ENCODE measurements around the gene C11orf91.
"Not testable (repeated sequence)": the region's sequence is repeated elsewhere in the genome, so short reads cannot be mapped to it uniquely, and the experiment has no call there.

The C11orf91 gene

GRCh38 chr11:33730716-33731115 lies 30.1 kb upstream of the C11orf91 start:
- no peak overlapping the region for H3K4me3 ChIP-seq (ENCODE audit: control insufficient read depth, low read depth, low read length)
- DNase-seq (ENCODE audit: low read depth) = no peak
- TF ChIP-seq, protein P1, sequence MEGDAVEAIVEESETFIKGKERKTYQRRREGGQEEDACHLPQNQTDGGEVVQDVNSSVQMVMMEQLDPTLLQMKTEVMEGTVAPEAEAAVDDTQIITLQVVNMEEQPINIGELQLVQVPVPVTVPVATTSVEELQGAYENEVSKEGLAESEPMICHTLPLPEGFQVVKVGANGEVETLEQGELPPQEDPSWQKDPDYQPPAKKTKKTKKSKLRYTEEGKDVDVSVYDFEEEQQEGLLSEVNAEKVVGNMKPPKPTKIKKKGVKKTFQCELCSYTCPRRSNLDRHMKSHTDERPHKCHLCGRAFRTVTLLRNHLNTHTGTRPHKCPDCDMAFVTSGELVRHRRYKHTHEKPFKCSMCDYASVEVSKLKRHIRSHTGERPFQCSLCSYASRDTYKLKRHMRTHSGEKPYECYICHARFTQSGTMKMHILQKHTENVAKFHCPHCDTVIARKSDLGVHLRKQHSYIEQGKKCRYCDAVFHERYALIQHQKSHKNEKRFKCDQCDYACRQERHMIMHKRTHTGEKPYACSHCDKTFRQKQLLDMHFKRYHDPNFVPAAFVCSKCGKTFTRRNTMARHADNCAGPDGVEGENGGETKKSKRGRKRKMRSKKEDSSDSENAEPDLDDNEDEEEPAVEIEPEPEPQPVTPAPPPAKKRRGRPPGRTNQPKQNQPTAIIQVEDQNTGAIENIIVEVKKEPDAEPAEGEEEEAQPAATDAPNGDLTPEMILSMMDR (conservative IDR thresholded peaks at IDR 0.05; ENCODE audit: control insufficient read depth, insufficient read depth, low read depth, low read length) = no peak

GRCh38 chr11:33729072-33729664 lies 28.5 kb upstream of the C11orf91 start:
- DNase-seq (ENCODE audit: low read depth); H3K4me3 ChIP-seq (ENCODE audit: control insufficient read depth, low read depth, low read length): not testable (repeated sequence)

DNA sequence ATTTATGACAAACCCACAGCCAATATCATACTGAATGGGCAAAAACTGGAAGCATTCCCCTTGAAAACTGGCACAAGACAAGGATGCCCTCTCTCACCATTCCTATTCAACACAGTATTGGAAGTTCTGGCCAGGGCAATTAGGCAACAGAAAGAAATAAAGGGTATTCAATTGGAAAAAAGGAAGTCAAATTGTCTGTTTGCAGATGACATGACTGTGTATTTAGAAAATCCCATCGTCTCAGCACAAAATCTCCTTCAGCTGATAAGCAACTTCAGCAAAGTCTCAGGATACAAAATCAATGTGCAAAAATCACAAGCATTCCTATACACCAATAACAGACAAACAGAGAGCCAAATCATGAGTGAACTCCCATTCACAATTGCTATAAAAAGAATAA lies 26.9 kb upstream of the C11orf91 start:
- not testable (repeated sequence) for DNase-seq (ENCODE audit: low read depth); H3K4me3 ChIP-seq (ENCODE audit: control insufficient read depth, low read depth, low read length)

GRCh38 chr11:33725496-33725895 lies 24.9 kb upstream of the C11orf91 start:
- no peak overlapping the region for H3K4me3 ChIP-seq (ENCODE audit: control insufficient read depth, low read depth, low read length)
- no peak for DNase-seq (ENCODE audit: low read depth)
- TF ChIP-seq, protein P1 (conservative IDR thresholded peaks at IDR 0.05; ENCODE audit: control insufficient read depth, insufficient read depth, low read depth, low read length) = no peak

DNA sequence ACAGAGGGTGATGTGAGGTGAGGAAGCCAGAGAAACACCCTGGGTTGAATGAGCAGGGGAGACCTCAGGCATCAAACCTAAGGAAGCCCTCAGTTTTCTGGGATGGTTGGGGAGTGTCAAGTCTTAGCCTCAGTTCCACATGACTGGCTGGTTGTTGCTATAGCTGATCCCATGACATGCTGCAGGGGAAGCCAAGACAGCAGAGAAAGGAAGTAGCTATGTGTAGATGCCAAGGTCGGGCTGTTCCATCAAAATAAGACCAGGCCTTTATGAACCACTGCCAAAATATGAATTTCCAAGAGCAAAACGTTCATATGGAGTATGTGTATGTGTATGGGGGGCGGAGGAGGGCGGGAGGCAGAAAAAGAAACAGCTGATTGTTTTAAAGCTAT lies 24.0 kb upstream of the C11orf91 start:
- no peak overlapping the region for H3K4me3 ChIP-seq (ENCODE audit: control insufficient read depth, low read depth, low read length)
- DNase-seq (ENCODE audit: low read depth) = peak; percentile 77

GRCh38 chr11:33723238-33723881 lies 22.7 kb upstream of the C11orf91 start:
- DNase-seq (ENCODE audit: low read depth) = peak; percentile 99
- no peak overlapping the region for H3K4me3 ChIP-seq (ENCODE audit: control insufficient read depth, low read depth, low read length)
- TF ChIP-seq, protein P1 (conservative IDR thresholded peaks at IDR 0.05; ENCODE audit: control insufficient read depth, insufficient read depth, low read depth, low read length) = no peak

More for the DNA sequence above, 24.0 kb upstream of the C11orf91 start:
- TF ChIP-seq, protein P1 (conservative IDR thresholded peaks at IDR 0.05; ENCODE audit: control insufficient read depth, insufficient read depth, low read depth, low read length) = no peak

GRCh38 chr11:33722590-33723234 lies 22.1 kb upstream of the C11orf91 start:
- TF ChIP-seq, protein P1 (conservative IDR thresholded peaks at IDR 0.05; ENCODE audit: control insufficient read depth, insufficient read depth, low read depth, low read length) = no peak
- peak; percentile 89 for DNase-seq (ENCODE audit: low read depth)
- no peak overlapping the region for H3K4me3 ChIP-seq (ENCODE audit: control insufficient read depth, low read depth, low read length)

Data from fibroblast of mammary gland (primary cell).